Heart left ventricle (tissue), 16 donors: ENCODE results near the gene RDM1. TPM values are rescaled to one million over a fixed set of nuclear protein-coding genes. Genes with fewer than 3 reads are reported as not detected.

Experiments
- ATAC-seq, 4 donors: fragments of 200-7000 bp; cut with Tn5 transposase; one replicate each; pipeline ENCODE4 v1.9.1; 2020 to 2022; ENCODE audit warnings: moderate library complexity in 4 of 4, mild to moderate bottlenecking in 3 of 4, moderate number of reproducible peaks in 1 of 4
- DNase-seq, 5 donors: peaks; one replicate each; pipeline ENCODE4 v3.0.0-alpha.2; 2020
- H3K27ac ChIP-seq, 12 donors: fragments of 200-600 bp; sonication (generic) in 4 of 12; one replicate each; pipeline versions ENCODE4 v1.5.0 to v1.8.0; 2016 to 2022; ENCODE audit warnings: mild to moderate bottlenecking in 2 of 12
- H3K27me3 ChIP-seq, 9 donors: fragments of 200-600 bp; sonication (generic) in 2 of 9; one replicate each; pipeline versions ENCODE4 v1.5.1 to v1.8.0; 2016 to 2022; ENCODE audit warnings: mild to moderate bottlenecking in 3 of 9
- H3K36me3 ChIP-seq, 9 donors: fragments of 200-600 bp; sonication (generic) in 2 of 9; one replicate each; pipeline versions ENCODE4 v1.5.0 to v1.8.0; 2018 to 2022; ENCODE audit warnings: mild to moderate bottlenecking in 2 of 9
- H3K4me1 ChIP-seq, 12 donors: fragments of 200-600 bp; sonication (generic) in 4 of 12; one replicate each; pipeline versions ENCODE4 v1.5.0 to v1.8.0; 2016 to 2022; ENCODE audit warnings: mild to moderate bottlenecking in 3 of 12
- H3K4me3 ChIP-seq, 12 donors: fragments of 200-600 bp; sonication (generic) in 4 of 12; one replicate each; pipeline versions ENCODE4 v1.5.0 to v1.8.0; 2017 to 2022; ENCODE audit warnings: mild to moderate bottlenecking in 9 of 12, moderate library complexity in 4 of 12
- H3K9me3 ChIP-seq, 12 donors: fragments of 200-600 bp; sonication (generic) in 4 of 12; one replicate each; pipeline versions ENCODE4 v1.5.0 to v1.8.0; 2016 to 2022; ENCODE audit warnings: mild to moderate bottlenecking in 1 of 12
- CTCF ChIP-seq, 12 donors: fragments of 200-600 bp; sonication (generic) in 4 of 12; IDR thresholded peaks; one replicate each; pipeline versions ENCODE4 v1.5.0 to v1.8.0; 2018 to 2022; ENCODE audit warnings: antibody characterized with exemption in 12 of 12, mild to moderate bottlenecking in 5 of 12
- POLR2A ChIP-seq, 2 donors: fragments of 450-650 bp; IDR thresholded peaks; one replicate each; pipeline ENCODE4 v1.6.1; 2017; ENCODE audit warnings: antibody characterized with exemption in 2 of 2, mild to moderate bottlenecking in 2 of 2, moderate library complexity in 2 of 2
- WGBS, 4 donors: extraction: QIAGEN DNeasy Blood & Tissue Kit in 2 of 4; methylation state at CpG; one replicate each; pipeline versions ENCODE4 v1.1.5 to v1.1.7; 2013 to 2018; 5-methylcytosine and 5-hydroxymethylcytosine counted together
- intact Hi-C, 10 donors: fragments of 100-400 bp; cut with DNase I; formaldehyde crosslinking; loops; one replicate each; pipeline versions ENCODE4 v1.11.1 to v1.14.2; 2022
- polyA plus RNA-seq, 2 donors: library from polyadenylated mRNA; stranded (reverse); fragments of 200-250 nt; gene quantifications; one replicate each; pipeline ENCODE4 v1.2.3, GENCODE V29; 2013
- total RNA-seq, 9 donors: library from RNA; depleted of rRNA in 2 of 9; stranded (reverse); fragments of >200 nt in 2 of 9; fragmentation: NEBNext Ultra II Directional in 3 of 9; extraction: Animal tissue kit (Norgen Biotek cat#: 25700) in 3 of 9; gene quantifications; one replicate each; pipeline versions ENCODE4 v1.1.0 to v1.2.4, GENCODE V29; 2016 to 2023
- donor health status: ischemic (EF 13 %, LVEDD 7.1; RV severe dilation, severe dysfunction).
- donor health status: healthy with polysubstance abuse.
- donor health status: DM: no; HTN: yes; CAD: no.
- donor health status: DM: no; HTN: no; CAD: no.
- donor health status: ischemic (EF 25% LVEDD 6.9; RV normal size, moderate dysfunction).
- donor health status: ischemic (EF 25% LVEDD 5.7; RV mildly dilated, moderate dysfunction).
- donor health status: healthy.
- donor health status: DM: yes; HTN: yes; CAD: no.
- donor health status: ischemic (EF 35%, LVEDD 5.7; RV mildly dilated, moderate dysfunction).
- donor health status: nonischemic (EF 11% LVEDD 7.7; RV severe dilation, severe dysfunction).
- donor health status: DM: yes; HTN: yes; CAD: no.
- donor health status: PGD.
- donor health status: ischemic (EF 29% LVEDD 5.4; RV normal size, mild dysfunction).
- donor health status: nonischemic (EF 23%, LVEDD 6.1; RV moderate dilation, normal function).

RDM1 gene
- total and polyA plus RNA-seq, 11 donors, result 0.48 TPM; not detected in 10

- peaks cover 0 to 6% (median 0%) of the 10 kb centered on the region in 9 donors for H3K27me3 ChIP-seq
- intact Hi-C loops, result loop anchor here in 2 of 10 donors (5.0 to 10.0 kb wide), 2 partner anchors 65 to 162 kb away; no protein-coding TSS in a partner anchor
- no peaks in the 10 kb centered on the region for H3K9me3 ChIP-seq
- no peak overlapping the region for H3K4me3 ChIP-seq
- H3K36me3 ChIP-seq, result no peaks in the 10 kb centered on the region
- no peak for TF ChIP-seq POLR2A (IDR thresholded peaks at IDR 0.05)
- no peak for TF ChIP-seq CTCF (IDR thresholded peaks at IDR 0.05)
- peak in 2 of 5 donors; percentile 12 to 39 for DNase-seq
- no peak for ATAC-seq
- peaks cover 0 to 39% (median 0%) of the 10 kb centered on the region in 12 donors for H3K4me1 ChIP-seq
- 70 to 87% (median 78%) methylated on average over 2 of the region's 2 CpGs for WGBS, 4 donors
- peak overlapping the region in 2 of 12 donors; percentile 17 to 78 for H3K27ac ChIP-seq
Measured at GRCh38 chr17:35889818-35890773, 40.5 kb downstream of the RDM1 start.

GRCh38 chr17:35889241-35889640 is 41.3 kb downstream of the RDM1 start:
- Histone ChIP-seq H3K27ac (peak overlapping the region in 1 of 12 donors; percentile 78), H3K27me3 (peaks cover 0 to 5% (median 0%) of the 10 kb centered on the region in 9 donors), H3K4me3 (no peak overlapping the region), H3K4me1 (peaks cover 0 to 39% (median 0%) of the 10 kb centered on the region in 12 donors), H3K36me3 (no peaks in the 10 kb centered on the region), H3K9me3 (no peaks in the 10 kb centered on the region)
- 84 to 95% (median 90%) methylated on average over 2 of the region's 2 CpGs for WGBS, 4 donors
- TF ChIP-seq POLR2A (IDR thresholded peaks at IDR 0.05), result no peak
- no peak for TF ChIP-seq CTCF (IDR thresholded peaks at IDR 0.05)
- DNase-seq (no peak), ATAC-seq (no peak)
- intact Hi-C loops, result loop anchor here in 1 of 10 donors (5.0 kb wide), 1 partner anchor 163 kb away; no protein-coding TSS in a partner anchor

GRCh38 chr17:35879773-35880654 is 50.6 kb downstream of the RDM1 start, which contains the start of gene CCL5:
CCL5 (minus strand) TSS chr17:35880360.
- TF ChIP-seq POLR2A (IDR thresholded peaks at IDR 0.05) (no peak), CTCF (IDR thresholded peaks at IDR 0.05) (no peak)
- H3K4me3 ChIP-seq, result peak within 1 kb of the TSS in 2 of 12 donors; percentile 35 to 44
- H3K27me3 ChIP-seq, result no peaks in the 10 kb centered on the region
- 52 to 56% (median 55%) methylated on average over 11 of the region's 11 CpGs for WGBS, 4 donors
- H3K4me1 ChIP-seq, result peaks cover 0 to 26% (median 0%) of the 10 kb centered on the region in 12 donors
- H3K9me3 ChIP-seq, result no peaks in the 10 kb centered on the region
- DNase-seq, result no peak
- H3K27ac ChIP-seq, result peak within 1 kb of the TSS in 2 of 12 donors; percentile 26 to 53
- peak in 2 of 4 donors; percentile 48 to 49 for ATAC-seq
- intact Hi-C loops, result no loop called here
- no peaks in the 10 kb centered on the region for H3K36me3 ChIP-seq
